Prostate gland (tissue), 2 donors: ENCODE results near the gene PIGH. TPM values are rescaled to one million over a fixed set of nuclear protein-coding genes. Genes with fewer than 3 reads are reported as not detected.
A peak's percentile ranks its signal among the peaks of the same experiment; 100 is the strongest.

Experiments
- DNase-seq: peaks from one replicate; pipeline ENCODE4 v3.0.0-alpha.2; 2019; ENCODE audit warnings: low spot score
- H3K27ac ChIP-seq, 2 donors: fragments of 200-600 bp; sonication (generic); 2 replicates each; pipeline ENCODE4 v1.5.1; 2017 to 2019
- H3K27me3 ChIP-seq: fragments of 200-600 bp; sonication (generic); replicated peaks from 2 replicates; pipeline ENCODE4 v1.5.1; 2019; ENCODE audit not compliant: insufficient read depth
- H3K36me3 ChIP-seq, 2 donors: fragments of 200-600 bp; sonication (generic); 1 replicate in 1 of 2; 2 replicates in 1 of 2; pipeline versions ENCODE4 v1.5.1 to v1.8.1; 2017 to 2019
- H3K4me1 ChIP-seq: fragments of 200-600 bp; sonication (generic); replicated peaks from 2 replicates; pipeline ENCODE4 v1.5.1; 2019
- H3K4me3 ChIP-seq, 2 donors: fragments of 200-600 bp; sonication (generic); 2 replicates each; pipeline ENCODE4 v1.5.1; 2017 to 2019
- H3K9me3 ChIP-seq: fragments of 200-600 bp; sonication (generic); 2 replicates; pipeline ENCODE4 v1.5.1; 2017
- CTCF ChIP-seq, 4 experiments: fragments of 200-600 bp in 2 of 4; fragments of 450-650 bp in 2 of 4; sonication (generic) in 2 of 4; IDR thresholded peaks; 1 replicate in 3 of 4; 2 replicates in 1 of 4; pipeline ENCODE4 v1.5.1; 2016 to 2019; ENCODE audit warnings: antibody characterized with exemption in 4 of 4, mild to moderate bottlenecking in 2 of 4, moderate library complexity in 2 of 4
- POLR2A ChIP-seq: fragments of 450-650 bp; IDR thresholded peaks from one replicate; pipeline ENCODE4 v1.6.1; 2016; ENCODE audit warnings: antibody characterized with exemption, mild to moderate bottlenecking
- POLR2AphosphoS5 ChIP-seq: sonication (generic); formaldehyde crosslinking; IDR thresholded peaks from one replicate; pipeline ENCODE4 v1.6.1; 2017; ENCODE audit warnings: antibody characterized with exemption
- WGBS: methylation state at CpG from one replicate; pipeline ENCODE4 v1.1.5; 2018; 5-methylcytosine and 5-hydroxymethylcytosine counted together
- intact Hi-C: fragments of 100-400 bp; cut with DNase I; formaldehyde crosslinking; loops from one replicate; pipeline ENCODE4 v1.14.2; 2022
- total RNA-seq, 2 donors: library from RNA; depleted of rRNA; stranded (reverse); fragments of >200 nt; gene quantifications; one replicate each; pipeline ENCODE4 v1.1.0, GENCODE V29; 2016

PIGH gene
- total RNA-seq, 2 donors from 2014 or later: 41.5 to 128 TPM

GRCh38 chr14:67623114-67623513 lies 23.0 kb upstream of the PIGH start:
- Histone ChIP-seq H3K36me3 (no peaks in the 10 kb centered on the region), H3K4me3 (peak overlapping the region; percentile 63 to 65), H3K4me1 (peaks cover 5% of the 10 kb centered on the region), H3K27ac (peak overlapping the region; percentile 86 to 89), H3K27me3 (no peaks in the 10 kb centered on the region), H3K9me3 (no peaks in the 10 kb centered on the region)
- DNase-seq: peak; percentile 66
- intact Hi-C loops: loop anchor here (5.0 kb wide), 1 partner anchor 74 kb away; the partner anchor contains the start of gene RDH11
- peak; percentile 75 for TF ChIP-seq POLR2AphosphoS5
- no peak for TF ChIP-seq CTCF (IDR thresholded peaks at IDR 0.05)
- no peak for TF ChIP-seq POLR2A
- 13% methylated on average over 2 of the region's 2 CpGs for WGBS

GRCh38 chr14:67622675-67623074 lies 22.6 kb upstream of the PIGH start:
- TF ChIP-seq CTCF (IDR thresholded peaks at IDR 0.05) (no peak), POLR2A (no peak), POLR2AphosphoS5 (no peak)
- WGBS: 31% methylated on average over 4 of the region's 4 CpGs

GRCh38 chr14:67620217-67620785 lies 20.2 kb upstream of the PIGH start:
- Histone ChIP-seq H3K27ac (peak overlapping the region; percentile 86 to 89), H3K4me1 (peaks cover 5% of the 10 kb centered on the region), H3K36me3 (no peaks in the 10 kb centered on the region), H3K9me3 (no peaks in the 10 kb centered on the region), H3K4me3 (peak overlapping the region; percentile 63 to 65), H3K27me3 (no peaks in the 10 kb centered on the region)
- TF ChIP-seq CTCF (IDR thresholded peaks at IDR 0.05) (no peak), POLR2AphosphoS5 (no peak), POLR2A (peak; percentile 22)
- 2% methylated on average over 19 of the region's 19 CpGs for WGBS
- peak; percentile 42 for DNase-seq
- intact Hi-C loops: loop anchor here (5.0 kb wide), 1 partner anchor 77 kb away; the partner anchor contains the start of gene RDH11

More at GRCh38 chr14:67622675-67623074, 22.6 kb upstream of the PIGH start:
- H3K4me3 ChIP-seq: peak overlapping the region; percentile 63 to 65
- intact Hi-C loops: loop anchor here (5.0 kb wide), 1 partner anchor 75 kb away; the partner anchor contains the start of gene RDH11
- H3K4me1 ChIP-seq: peaks cover 5% of the 10 kb centered on the region
- H3K27ac ChIP-seq: peak overlapping the region; percentile 86 to 89
- H3K36me3 ChIP-seq: no peaks in the 10 kb centered on the region
- H3K27me3 ChIP-seq: no peaks in the 10 kb centered on the region
- no peaks in the 10 kb centered on the region for H3K9me3 ChIP-seq
- DNase-seq: peak; percentile 57

- Histone ChIP-seq H3K9me3 (no peaks in the 10 kb centered on the region), H3K4me1 (peaks cover 5% of the 10 kb centered on the region), H3K4me3 (peak within 1 kb of the TSS; percentile 63 to 65), H3K36me3 (no peaks in the 10 kb centered on the region), H3K27me3 (no peaks in the 10 kb centered on the region), H3K27ac (peak within 1 kb of the TSS; percentile 86 to 89)
- under 1% methylated on average over 60 of the region's 62 CpGs for WGBS
- DNase-seq: peak; percentile 100
- intact Hi-C loops: loop anchor here (5.0 kb wide), 1 partner anchor 78 kb away; the partner anchor contains the start of gene RDH11
- TF ChIP-seq POLR2AphosphoS5 (peak; percentile 97), CTCF (IDR thresholded peaks at IDR 0.05) (peak in 2 of 4 experiments; percentile 30 to 39), POLR2A (peak; percentile 92)
These were observed 19.6 kb upstream of the PIGH start, which contains the start of gene ARG2 for GRCh38 chr14:67619446-67620216. ARG2 (plus strand) TSS chr14:67619920; CDS start chr14:67619978, 58 bp downstream.
